ENCODE results near the gene CPEB2.

The CPEB2 gene

DNA sequence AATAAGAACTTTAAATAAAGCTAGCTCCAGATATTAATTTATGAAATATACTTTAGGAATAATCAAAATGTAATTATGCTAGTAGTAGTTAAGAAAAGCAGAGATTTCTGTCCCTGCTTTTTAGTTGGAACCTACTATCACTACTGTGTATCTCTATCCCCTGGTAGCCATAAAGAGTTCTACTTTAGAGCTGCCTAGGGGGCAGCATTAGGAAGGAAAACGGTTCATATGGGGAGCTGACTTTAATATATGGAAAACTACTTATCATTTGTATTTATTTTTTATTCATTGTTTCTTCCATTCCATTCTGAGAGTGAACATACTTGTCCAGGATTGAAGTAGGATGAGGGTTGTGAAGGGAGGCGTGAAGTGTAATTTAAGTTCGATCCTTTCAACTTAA lies 40.9 kb downstream of the CPEB2 start:
- H3K27ac ChIP-seq: no peak overlapping the region
- TF ChIP-seq, protein P1, sequence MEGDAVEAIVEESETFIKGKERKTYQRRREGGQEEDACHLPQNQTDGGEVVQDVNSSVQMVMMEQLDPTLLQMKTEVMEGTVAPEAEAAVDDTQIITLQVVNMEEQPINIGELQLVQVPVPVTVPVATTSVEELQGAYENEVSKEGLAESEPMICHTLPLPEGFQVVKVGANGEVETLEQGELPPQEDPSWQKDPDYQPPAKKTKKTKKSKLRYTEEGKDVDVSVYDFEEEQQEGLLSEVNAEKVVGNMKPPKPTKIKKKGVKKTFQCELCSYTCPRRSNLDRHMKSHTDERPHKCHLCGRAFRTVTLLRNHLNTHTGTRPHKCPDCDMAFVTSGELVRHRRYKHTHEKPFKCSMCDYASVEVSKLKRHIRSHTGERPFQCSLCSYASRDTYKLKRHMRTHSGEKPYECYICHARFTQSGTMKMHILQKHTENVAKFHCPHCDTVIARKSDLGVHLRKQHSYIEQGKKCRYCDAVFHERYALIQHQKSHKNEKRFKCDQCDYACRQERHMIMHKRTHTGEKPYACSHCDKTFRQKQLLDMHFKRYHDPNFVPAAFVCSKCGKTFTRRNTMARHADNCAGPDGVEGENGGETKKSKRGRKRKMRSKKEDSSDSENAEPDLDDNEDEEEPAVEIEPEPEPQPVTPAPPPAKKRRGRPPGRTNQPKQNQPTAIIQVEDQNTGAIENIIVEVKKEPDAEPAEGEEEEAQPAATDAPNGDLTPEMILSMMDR (IDR thresholded peaks at IDR 0.05): peak; percentile 46
- no peak for TF ChIP-seq ZFX (IDR thresholded peaks at IDR 0.05; ENCODE audit: borderline replicate concordance)

DNA sequence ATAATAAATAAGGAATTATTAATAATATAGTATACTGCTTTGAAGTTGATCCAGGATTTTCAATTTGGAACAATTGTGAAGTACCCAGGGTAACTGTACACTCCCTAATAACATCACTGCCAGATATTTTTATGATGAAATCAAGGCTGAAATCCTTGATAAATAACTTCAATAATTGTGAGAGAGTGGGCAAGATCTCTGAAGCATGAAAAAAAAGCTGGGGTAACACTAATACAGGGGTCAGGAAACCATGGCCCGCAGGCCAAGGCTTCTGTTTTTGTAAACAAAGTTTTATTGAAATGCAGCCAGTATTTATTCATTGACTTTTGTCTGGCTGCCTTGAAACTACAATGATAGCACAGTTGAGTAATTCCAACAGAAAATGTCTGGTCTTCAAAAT lies 41.6 kb downstream of the CPEB2 start:
- TF ChIP-seq ZFX (IDR thresholded peaks at IDR 0.05; ENCODE audit: borderline replicate concordance): no peak
- TF ChIP-seq, protein P1 (IDR thresholded peaks at IDR 0.05): no peak
- no peak overlapping the region for H3K27ac ChIP-seq

DNA sequence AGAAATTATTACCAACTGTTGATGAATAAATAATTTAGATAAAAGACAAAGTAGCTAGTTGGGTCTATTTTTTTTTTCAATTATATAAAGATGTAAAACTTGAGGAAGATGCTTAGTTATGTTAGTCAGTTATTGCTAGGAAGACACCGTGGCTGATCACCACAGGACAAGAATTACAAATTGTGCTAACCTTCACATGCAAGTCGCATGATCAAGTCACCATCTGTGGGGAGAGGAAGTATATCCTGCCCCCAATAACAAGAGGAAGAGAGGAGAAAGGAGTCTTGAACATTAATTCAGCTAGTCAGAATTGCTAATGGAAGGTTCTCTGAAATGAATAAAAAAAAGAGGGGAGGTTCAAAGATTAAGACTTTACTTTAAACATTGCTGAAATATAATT lies 52.3 kb downstream of the CPEB2 start:
- TF ChIP-seq, protein P1 (IDR thresholded peaks at IDR 0.05): no peak
- TF ChIP-seq ZFX (IDR thresholded peaks at IDR 0.05; ENCODE audit: borderline replicate concordance): no peak
- no peak overlapping the region for H3K27ac ChIP-seq

DNA sequence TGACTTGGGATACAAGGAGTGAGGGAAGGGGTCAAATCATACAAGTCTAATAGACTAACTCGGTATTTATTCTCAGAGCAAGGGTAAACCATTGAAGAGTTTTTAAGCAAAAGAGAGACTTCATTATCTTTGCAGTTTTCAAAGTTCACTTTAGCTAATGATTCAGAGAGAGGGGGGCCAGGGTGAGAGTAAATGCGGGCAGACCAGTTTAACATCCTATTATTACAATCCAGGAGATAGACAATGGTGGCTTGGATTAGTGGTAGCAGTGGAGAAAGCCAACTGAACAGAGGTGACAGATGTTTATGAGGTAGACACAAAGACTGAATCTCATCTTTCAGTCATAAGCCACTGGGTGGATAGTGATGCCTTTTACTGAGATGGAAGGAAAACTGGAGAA lies 57.9 kb downstream of the CPEB2 start:
- no peak for TF ChIP-seq ZFX (IDR thresholded peaks at IDR 0.05; ENCODE audit: borderline replicate concordance)
- TF ChIP-seq, protein P1 (IDR thresholded peaks at IDR 0.05): no peak
- H3K27ac ChIP-seq: no peak overlapping the region

DNA sequence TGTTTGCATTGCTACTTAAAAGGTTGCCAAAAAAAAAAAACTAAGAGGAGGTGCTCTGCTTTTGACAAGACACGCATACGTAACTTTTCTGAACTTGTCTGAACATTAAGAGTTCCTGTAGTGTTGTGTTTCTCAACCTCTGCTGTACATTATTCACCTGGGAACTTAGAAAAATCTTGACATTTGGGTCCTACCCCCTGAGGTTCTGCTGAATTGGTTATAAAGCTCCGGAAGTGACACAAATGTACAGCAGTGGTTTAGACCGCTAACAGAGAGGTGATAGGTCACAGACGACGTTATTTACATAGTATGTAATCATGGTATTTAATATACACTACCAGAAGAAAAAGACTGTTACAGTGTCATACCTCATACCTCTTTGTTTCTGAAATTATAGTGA lies 61.1 kb downstream of the CPEB2 start:
- H3K27ac ChIP-seq: no peak overlapping the region
- TF ChIP-seq, protein P1 (IDR thresholded peaks at IDR 0.05): no peak
- no peak for TF ChIP-seq ZFX (IDR thresholded peaks at IDR 0.05; ENCODE audit: borderline replicate concordance)

DNA sequence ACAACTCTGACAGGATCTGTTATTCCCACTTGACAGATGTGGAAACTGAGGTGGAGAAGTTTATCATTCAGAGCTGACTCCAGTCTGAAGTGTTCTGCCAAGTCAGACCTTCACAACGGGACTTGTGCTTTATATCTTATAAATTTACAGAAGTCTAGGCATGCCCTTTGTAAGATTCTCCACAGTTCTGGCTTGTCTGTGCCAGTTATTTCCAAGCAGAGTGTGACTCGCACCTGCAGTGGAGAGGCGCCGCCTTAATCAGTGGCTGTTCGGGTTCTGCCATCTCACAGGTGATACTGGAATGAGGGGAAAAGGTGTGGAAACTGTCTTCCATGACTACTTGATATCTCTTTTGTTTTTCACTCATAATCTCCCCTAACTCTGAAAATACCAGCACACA lies 63.2 kb downstream of the CPEB2 start:
- no peak for TF ChIP-seq ZFX (IDR thresholded peaks at IDR 0.05; ENCODE audit: borderline replicate concordance)
- TF ChIP-seq, protein P1 (IDR thresholded peaks at IDR 0.05): no peak
- no peak overlapping the region for H3K27ac ChIP-seq

DNA sequence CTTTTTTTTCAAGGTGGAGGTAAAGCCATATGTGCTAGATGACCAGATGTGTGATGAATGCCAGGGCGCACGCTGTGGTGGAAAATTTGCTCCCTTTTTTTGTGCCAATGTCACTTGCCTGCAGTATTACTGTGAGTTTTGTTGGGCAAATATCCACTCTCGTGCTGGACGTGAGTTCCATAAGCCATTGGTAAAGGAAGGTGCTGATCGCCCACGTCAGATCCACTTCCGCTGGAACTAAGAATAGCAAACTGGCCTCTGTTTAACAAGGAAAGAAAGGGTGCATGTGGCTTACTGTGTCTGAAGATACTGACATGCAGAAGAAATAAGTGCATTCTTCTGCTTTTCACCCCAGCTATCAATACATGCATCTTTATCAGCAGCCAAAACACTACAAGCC lies 63.9 kb downstream of the CPEB2 start:
- TF ChIP-seq ZFX (IDR thresholded peaks at IDR 0.05; ENCODE audit: borderline replicate concordance): no peak
- TF ChIP-seq, protein P1 (IDR thresholded peaks at IDR 0.05): no peak
- H3K27ac ChIP-seq: no peak overlapping the region
